ENCODE data around the gene TGFB1I1. TPM values are rescaled to one million over a fixed set of nuclear protein-coding genes. Genes with fewer than 3 reads are reported as not detected.

TGFB1I1 gene
- total RNA-seq, 1 experiment from 2014 or later = 8.7 TPM

- TF ChIP-seq RAD21 (IDR thresholded peaks at IDR 0.05; ENCODE audit: low read depth) = no peak
- TF ChIP-seq, protein P1, sequence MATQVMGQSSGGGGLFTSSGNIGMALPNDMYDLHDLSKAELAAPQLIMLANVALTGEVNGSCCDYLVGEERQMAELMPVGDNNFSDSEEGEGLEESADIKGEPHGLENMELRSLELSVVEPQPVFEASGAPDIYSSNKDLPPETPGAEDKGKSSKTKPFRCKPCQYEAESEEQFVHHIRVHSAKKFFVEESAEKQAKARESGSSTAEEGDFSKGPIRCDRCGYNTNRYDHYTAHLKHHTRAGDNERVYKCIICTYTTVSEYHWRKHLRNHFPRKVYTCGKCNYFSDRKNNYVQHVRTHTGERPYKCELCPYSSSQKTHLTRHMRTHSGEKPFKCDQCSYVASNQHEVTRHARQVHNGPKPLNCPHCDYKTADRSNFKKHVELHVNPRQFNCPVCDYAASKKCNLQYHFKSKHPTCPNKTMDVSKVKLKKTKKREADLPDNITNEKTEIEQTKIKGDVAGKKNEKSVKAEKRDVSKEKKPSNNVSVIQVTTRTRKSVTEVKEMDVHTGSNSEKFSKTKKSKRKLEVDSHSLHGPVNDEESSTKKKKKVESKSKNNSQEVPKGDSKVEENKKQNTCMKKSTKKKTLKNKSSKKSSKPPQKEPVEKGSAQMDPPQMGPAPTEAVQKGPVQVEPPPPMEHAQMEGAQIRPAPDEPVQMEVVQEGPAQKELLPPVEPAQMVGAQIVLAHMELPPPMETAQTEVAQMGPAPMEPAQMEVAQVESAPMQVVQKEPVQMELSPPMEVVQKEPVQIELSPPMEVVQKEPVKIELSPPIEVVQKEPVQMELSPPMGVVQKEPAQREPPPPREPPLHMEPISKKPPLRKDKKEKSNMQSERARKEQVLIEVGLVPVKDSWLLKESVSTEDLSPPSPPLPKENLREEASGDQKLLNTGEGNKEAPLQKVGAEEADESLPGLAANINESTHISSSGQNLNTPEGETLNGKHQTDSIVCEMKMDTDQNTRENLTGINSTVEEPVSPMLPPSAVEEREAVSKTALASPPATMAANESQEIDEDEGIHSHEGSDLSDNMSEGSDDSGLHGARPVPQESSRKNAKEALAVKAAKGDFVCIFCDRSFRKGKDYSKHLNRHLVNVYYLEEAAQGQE (IDR thresholded peaks at IDR 0.05; ENCODE audit: low read depth) = no peak
- no peak for TF ChIP-seq ZNF274 (IDR thresholded peaks at IDR 0.05; ENCODE audit: low read depth, low read length)
- no peak for TF ChIP-seq SP1 (IDR thresholded peaks at IDR 0.05; ENCODE audit: low read depth)
- TF ChIP-seq ELF1 (IDR thresholded peaks at IDR 0.05; ENCODE audit: borderline replicate concordance, low read depth) = no peak
- TF ChIP-seq CBX3 (IDR thresholded peaks at IDR 0.05; ENCODE audit: low read depth) = no peak
- TF ChIP-seq EGR1 (IDR thresholded peaks at IDR 0.05; ENCODE audit: low read depth) = no peak
Measured at GRCh38 chr16:31466381-31466841, 5.5 kb upstream of the TGFB1I1 start (continued).

GRCh38 chr16:31467151-31467773, 4.7 kb upstream of the TGFB1I1 start:
- intact Hi-C loops (cut with micrococcal nuclease) = no loop called here
- Histone ChIP-seq H3K9me2 (ENCODE audit: insufficient read depth) (no peaks in the 10 kb centered on the region), H3K79me2 (ENCODE audit: insufficient read depth, low read length) (no peaks in the 10 kb centered on the region), H3K27me3 (ENCODE audit: insufficient read depth, low read length) (no peaks in the 10 kb centered on the region), H4K20me1 (ENCODE audit: insufficient read depth) (no peaks in the 10 kb centered on the region), H3K4me2 (ENCODE audit: low read length) (no peak overlapping the region), H3K9me3 (ENCODE audit: control insufficient read depth in 1 of 2, insufficient read depth in 1 of 2, low read depth in 1 of 2, low read length in 2 of 2) (no peaks in the 10 kb centered on the region), H3K36me3 (ENCODE audit: control insufficient read depth in 1 of 2, insufficient read depth in 2 of 2, low read length in 2 of 2) (no peaks in the 10 kb centered on the region), H3K27ac (ENCODE audit: low read depth, low read length) (no peak overlapping the region), H3K4me3 (replicated peaks in 1 of 2; ENCODE audit: low read depth in 1 of 2, low read length in 2 of 2) (no peak overlapping the region), H3K9ac (ENCODE audit: low read length) (no peak overlapping the region), H3K4me1 (ENCODE audit: control insufficient read depth in 1 of 2, insufficient read depth in 2 of 2, low read length in 2 of 2) (peaks cover 6 to 9% of the 10 kb centered on the region in 2 experiments), H2AFZ (ENCODE audit: low read depth, low read length, poor library complexity, severe bottlenecking) (no peak overlapping the region)
- BruUV-seq (replicated peaks) = no TSS peak
- TF ChIP-seq POLR2AphosphoS5 (IDR thresholded peaks at IDR 0.05; ENCODE audit: low read depth, low read length) (no peak), CEBPB (IDR thresholded peaks at IDR 0.05; ENCODE audit: low read depth) (no peak), RAD21 (IDR thresholded peaks at IDR 0.05; ENCODE audit: low read depth) (no peak), CBX3 (IDR thresholded peaks at IDR 0.05; ENCODE audit: low read depth) (no peak), YY1 (IDR thresholded peaks at IDR 0.05; ENCODE audit: extremely low read depth, insufficient replicate concordance, low read depth, low read length) (no peak)
- TF ChIP-seq, protein P2, sequence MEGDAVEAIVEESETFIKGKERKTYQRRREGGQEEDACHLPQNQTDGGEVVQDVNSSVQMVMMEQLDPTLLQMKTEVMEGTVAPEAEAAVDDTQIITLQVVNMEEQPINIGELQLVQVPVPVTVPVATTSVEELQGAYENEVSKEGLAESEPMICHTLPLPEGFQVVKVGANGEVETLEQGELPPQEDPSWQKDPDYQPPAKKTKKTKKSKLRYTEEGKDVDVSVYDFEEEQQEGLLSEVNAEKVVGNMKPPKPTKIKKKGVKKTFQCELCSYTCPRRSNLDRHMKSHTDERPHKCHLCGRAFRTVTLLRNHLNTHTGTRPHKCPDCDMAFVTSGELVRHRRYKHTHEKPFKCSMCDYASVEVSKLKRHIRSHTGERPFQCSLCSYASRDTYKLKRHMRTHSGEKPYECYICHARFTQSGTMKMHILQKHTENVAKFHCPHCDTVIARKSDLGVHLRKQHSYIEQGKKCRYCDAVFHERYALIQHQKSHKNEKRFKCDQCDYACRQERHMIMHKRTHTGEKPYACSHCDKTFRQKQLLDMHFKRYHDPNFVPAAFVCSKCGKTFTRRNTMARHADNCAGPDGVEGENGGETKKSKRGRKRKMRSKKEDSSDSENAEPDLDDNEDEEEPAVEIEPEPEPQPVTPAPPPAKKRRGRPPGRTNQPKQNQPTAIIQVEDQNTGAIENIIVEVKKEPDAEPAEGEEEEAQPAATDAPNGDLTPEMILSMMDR (IDR thresholded peaks at IDR 0.05 in 2 of 3, conservative IDR thresholded peaks at IDR 0.05 in 1 of 3; ENCODE audit: borderline replicate concordance in 1 of 3, insufficient read depth in 1 of 3, low read depth in 2 of 3, low read length in 2 of 3) = no peak
- POLR2A ChIA-PET = no interaction called here
- DNase-seq (ENCODE audit: low read depth, low spot score) (no peak), ATAC-seq (no peak)
- RAD21 ChIA-PET (ENCODE audit: low non-redundant PET in 1 of 2, low total read pairs in 2 of 2, uncharacterized antibody in 2 of 2, unreplicated experiment in 2 of 2) = no interaction called here
- CTCF ChIA-PET = no interaction called here

All from HCT116 (cell line).